ENCODE results near the gene TAS1R1. TPM values are rescaled to one million over a fixed set of nuclear protein-coding genes. Genes with fewer than 3 reads are reported as not detected.

Gene TAS1R1
- total RNA-seq, 1 donor from 2014 or later = not detected

Other genes starting within 250 kb of the TAS1R1 start
- 128 and 132 TPM in 2 replicates for gene ACOT7, start 161.5 kb upstream of the TAS1R1 start, total RNA-seq
- 0.21 and 0.51 TPM in 2 replicates for gene HES2, start 135.4 kb upstream of the TAS1R1 start, total RNA-seq
- 0.87 and 1.0 TPM in 2 replicates for gene ESPN, start 130.5 kb upstream of the TAS1R1 start, total RNA-seq
- 88.0 and 89.7 TPM in 2 replicates for gene TNFRSF25, start 89.1 kb upstream of the TAS1R1 start, total RNA-seq
- 1.1 and 1.6 TPM in 2 replicates for gene PLEKHG5, start 63.6 kb upstream of the TAS1R1 start, total RNA-seq
- gene NOL9, start 794 bp upstream of the TAS1R1 start, total RNA-seq = 43.4 and 50.0 TPM in 2 replicates
- 26.3 and 28.0 TPM in 2 replicates for gene ZBTB48, start 24.7 kb downstream of the TAS1R1 start, total RNA-seq
- 21.3 and 22.6 TPM in 2 replicates for gene KLHL21, start 47.6 kb downstream of the TAS1R1 start, total RNA-seq
- gene PHF13, start 58.4 kb downstream of the TAS1R1 start, total RNA-seq = 19.7 and 20.4 TPM in 2 replicates
- 23.2 and 24.1 TPM in 2 replicates for gene THAP3, start 69.6 kb downstream of the TAS1R1 start, total RNA-seq
- 69.6 and 74.0 TPM in 2 replicates for gene DNAJC11, start 146.5 kb downstream of the TAS1R1 start, total RNA-seq
- gene CAMTA1, start 230.1 kb downstream of the TAS1R1 start, total RNA-seq = 62.9 and 69.0 TPM in 2 replicates